Measurements from ENCODE around the gene CSNK1A1.
A peak's percentile ranks its signal among the peaks of the same experiment; 100 is the strongest.
"Not testable (repeated sequence)": the region's sequence is repeated elsewhere in the genome, so short reads cannot be mapped to it uniquely, and the experiment has no call there.

The CSNK1A1 gene

DNA sequence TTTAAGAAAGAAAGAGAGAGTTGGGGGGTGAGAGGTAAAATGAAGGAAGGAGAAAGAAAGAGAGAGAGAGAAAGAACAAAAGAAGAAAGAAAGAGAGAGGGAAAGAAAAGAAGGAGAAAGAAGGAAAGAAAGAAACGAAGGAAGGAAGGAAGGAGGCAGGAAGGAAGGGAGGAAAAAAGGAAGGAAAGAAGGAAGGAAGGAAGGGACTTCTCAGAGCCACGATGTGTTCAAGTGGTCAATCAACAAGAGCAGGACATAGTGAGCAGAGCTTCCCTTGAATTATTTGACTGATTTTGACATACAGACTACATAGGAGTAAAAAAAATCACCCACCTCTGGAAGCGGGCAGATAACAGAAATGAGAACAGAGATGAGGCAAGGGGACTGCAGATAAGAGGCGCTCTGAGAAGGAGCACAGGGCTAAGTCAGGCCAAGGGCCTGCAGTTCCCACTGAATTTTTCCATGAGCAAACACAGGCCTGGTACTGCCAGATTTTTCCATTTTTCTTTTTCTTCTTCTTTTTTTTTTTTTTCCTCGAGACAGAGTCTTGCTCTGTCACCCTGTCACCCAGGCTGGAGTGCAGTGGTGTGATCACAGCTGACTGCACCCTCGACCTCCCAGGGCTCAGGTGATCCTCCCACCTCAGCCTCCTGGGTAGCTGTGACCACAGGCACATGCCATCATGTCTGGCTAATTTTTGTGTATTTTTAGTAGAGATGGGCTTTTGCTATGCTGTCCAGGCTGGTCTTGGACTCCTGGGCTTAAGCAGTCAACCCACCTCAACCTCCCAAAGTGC lies 94.4 kb downstream of the CSNK1A1 start:
- no peak for DNase-seq (ENCODE audit: low spot score)

DNA sequence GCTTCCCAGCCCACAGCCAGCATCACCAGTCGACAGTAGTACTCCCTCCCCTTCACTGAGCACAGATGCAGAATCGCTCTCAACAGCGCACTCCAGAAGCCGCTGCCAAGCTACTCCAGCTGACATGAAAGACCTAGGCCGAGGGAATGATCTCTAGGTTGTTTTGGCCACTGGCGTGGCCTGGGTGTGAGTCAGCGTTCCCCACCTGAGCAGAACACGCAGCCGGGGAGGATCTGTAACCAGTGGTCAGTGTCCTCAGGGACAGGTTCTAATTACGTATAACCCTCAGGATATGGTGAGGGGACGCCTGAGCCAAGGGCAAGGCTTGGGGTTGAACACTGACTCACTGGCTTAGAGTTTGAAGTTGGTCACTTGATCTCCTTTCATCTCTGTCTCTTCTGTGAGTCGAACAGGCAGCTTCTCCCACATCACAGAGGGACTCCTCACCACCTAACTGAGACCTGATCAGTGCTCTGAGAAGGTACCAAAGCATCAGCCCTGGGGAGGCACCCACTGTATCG lies 95.3 kb downstream of the CSNK1A1 start:
- peak; percentile 11 for DNase-seq (ENCODE audit: low spot score)

GRCh38 chr5:149453618-149454415 lies 97.4 kb downstream of the CSNK1A1 start:
- DNase-seq (ENCODE audit: low spot score) = no peak

DNA sequence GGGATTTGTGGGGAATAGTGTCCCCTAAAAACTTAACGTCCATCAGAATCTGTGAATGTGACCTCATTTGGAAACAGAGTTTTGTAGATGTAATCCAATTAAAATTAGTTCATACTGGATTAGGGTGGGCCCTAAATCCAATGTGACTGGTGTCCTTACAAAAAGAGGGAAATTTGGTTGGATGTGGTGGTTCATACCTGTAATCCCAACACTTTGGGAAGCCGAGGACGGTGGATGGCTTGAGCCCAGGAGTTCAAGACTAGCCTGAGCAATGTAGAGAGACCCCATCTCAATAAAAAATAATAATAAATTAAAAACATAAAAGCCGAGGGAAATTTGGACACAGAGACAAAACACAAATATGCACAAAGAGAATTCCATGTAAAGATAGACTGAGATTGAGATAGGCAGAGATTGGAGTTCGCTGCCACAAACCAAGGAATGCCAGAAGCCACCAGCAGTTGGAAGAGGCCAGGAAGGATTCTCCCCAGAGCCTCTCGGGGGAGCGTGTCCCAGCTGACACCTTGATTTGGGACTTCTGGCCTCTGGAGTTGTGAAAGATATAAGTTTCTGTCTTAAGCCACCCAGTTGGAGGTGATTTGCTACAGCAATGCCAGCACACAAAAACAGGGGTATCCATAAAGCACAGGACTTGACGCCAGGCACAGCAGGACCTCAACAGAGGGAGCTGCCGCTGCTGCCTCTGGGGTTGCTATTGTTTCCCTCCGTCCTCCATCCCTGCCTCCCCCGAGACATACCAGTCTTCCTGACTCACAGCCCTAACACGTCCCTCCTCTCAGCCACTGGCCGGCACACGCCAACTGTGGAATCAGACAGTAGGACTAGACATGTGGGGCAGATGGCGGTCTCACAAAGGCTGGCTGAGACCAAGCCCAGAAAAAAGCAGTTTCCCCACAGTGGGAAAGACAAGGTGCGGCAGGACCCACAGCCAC lies 98.3 kb downstream of the CSNK1A1 start:
- no peak for DNase-seq (ENCODE audit: low spot score)

DNA sequence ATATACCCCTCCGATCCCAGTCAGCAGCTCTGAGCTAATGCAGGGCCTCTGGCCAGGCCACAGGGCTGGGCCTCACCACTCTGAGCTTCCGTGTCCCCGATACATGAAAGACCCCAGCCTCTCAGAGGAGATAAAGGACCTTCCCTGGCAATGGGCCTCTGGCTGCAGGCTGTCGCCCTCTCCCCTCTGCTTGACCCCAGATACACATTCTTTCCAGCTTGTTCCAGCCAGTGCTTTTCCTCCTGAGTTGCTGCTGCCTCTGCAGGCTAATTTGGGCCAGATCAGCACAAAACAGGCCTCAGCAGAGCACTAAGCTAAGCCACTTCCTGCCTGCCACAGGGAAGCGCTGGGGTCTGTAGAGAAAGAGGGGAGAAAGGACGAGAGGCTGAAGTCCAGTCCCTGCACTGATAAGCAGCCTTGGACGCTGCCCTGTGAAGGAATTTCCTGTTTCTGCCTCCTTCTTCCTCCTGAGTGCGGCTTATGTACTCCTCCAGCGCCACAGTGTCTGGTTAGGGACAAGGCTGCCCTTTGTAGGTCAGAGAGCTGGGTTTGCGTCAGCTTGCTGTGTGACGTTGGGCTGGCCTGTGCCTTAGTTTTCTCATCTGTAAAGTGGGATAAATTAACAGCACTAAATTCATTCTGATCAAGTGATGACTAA lies 99.1 kb downstream of the CSNK1A1 start:
- no peak for DNase-seq (ENCODE audit: low spot score)

DNA sequence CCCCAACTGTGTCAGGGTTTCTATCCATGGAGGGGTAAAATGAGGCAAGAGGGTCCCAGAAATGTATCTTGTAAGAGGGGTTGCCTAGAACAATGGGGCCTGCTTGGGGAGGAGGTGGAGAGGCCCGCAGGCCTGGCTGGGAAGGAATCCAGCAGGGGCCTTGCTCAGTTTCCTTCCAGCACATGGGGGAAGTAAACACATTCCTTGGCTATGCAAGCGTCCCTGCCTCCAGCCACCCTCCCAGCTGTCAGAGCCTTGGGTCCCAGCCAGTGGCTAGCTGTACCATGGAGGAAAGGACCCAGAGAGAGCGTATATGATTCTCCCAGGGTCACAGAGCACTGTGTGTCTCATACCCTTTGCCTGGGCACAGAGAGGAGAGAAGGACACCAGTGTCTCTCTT lies 101.0 kb downstream of the CSNK1A1 start:
- no peak for DNase-seq (ENCODE audit: low spot score)

DNA sequence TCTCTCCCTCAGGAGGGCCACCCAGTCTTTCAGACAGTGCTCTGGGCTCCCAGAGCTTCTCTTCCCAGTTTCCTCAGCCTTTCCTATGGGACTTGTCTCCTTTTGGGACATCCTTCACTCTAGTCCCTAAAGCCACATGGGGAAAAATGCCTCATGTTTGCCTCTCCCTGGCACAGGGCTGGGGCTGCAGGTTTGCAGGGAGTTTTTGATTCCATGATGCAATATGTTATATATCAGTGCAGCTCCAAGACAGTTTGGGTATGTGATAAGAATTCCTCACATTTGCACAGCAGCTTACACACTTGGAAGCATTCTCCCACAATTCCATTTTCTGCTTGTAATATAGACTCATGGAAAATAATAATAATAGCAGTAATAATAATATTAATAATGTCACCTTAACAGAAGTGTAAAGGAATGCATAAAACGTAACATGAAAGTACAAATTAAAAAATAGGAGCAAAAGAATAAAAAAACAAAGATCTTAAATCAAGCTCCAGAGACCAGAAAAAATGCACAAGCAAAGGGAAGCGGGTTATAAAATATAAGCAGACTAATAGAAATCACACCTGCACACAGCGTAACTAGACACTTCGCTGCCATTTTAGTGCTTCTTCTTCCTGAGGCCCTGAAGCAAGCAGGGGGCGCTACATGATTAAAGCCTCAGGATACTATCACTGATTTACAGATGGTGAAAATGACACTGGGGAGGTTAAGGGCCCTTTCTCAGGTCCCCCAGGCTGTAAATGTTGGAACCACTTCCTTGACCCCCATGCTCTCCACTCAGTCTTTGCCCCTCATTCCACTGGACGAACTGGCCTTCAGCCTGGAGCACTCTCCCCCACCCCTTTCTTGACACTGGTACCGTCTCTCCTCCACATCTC lies 102.2 kb downstream of the CSNK1A1 start:
- DNase-seq (ENCODE audit: low spot score) = no peak

DNA sequence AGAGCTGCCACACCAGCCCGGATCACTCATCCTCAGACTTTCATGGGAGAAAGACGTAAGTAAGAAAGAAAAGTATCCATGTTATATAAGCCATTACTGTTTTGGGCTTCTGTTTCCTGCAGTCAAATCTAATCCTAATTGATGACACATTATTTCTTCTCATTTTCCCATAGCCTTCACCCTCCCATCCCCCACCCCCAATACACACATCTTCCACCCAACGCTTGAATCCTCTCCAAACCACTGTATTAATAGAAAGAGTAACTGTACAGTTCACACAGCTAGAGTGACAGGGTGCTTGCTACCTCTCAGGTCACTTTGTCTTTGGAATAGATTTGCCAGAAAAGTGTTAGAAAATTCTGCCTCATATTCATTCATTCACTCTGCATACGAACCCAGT lies 102.8 kb downstream of the CSNK1A1 start:
- DNase-seq (ENCODE audit: low spot score) = no peak

DNA sequence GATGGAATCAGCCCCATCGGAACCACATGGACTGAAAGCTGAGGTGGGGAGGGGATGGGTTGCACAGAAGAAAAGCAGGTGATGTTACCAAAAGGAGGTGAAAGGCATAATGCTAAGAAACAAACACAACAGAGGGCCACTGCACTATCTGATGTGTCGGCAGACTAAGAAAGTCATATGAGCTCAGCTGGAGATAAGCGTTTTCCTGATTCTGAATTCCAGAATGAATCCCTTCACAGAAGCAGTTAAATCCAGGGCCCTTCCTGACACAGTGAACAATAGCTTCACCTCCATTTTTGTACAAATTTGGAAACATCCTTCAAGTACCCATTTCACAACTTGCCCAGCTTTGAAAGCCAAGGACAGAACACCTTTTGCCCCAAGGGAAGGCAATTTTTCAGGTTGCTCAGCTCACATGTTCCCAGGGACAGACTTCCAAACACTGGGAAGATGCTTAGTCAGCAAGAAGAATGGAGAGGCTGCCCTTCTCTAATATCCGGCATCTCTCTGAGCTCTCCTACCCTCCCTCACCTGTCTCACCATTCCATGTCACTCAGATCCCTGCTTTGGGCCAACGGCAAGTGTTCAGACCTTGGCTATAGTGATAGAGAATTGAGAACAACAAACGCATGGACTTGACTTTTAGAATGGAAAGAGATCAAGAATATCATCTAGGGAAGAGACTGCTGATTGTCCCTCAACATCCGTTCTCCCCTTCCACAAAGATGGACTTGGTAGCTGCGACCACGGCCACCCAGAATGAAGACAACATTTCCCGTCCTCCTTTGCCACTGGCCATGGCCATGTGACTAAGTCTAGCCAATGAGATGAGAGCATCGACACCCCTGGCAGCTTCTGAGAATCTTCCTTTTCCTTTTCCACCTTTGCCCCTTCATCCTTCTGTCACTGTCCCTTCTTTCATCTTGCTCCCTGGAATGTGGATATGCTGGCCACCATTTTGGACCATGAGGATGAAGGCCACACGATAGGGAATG lies 103.6 kb downstream of the CSNK1A1 start:
- no peak for DNase-seq (ENCODE audit: low spot score)

GRCh38 chr5:149446794-149447193 lies 104.4 kb downstream of the CSNK1A1 start:
- not testable (repeated sequence) for DNase-seq (ENCODE audit: low spot score)

- DNase-seq (ENCODE audit: low spot score) = no peak
These were observed 105.4 kb downstream of the CSNK1A1 start for GRCh38 chr5:149445739-149446369.

GRCh38 chr5:149445343-149445738 lies 105.9 kb downstream of the CSNK1A1 start:
- DNase-seq (ENCODE audit: low spot score) = no peak

DNA sequence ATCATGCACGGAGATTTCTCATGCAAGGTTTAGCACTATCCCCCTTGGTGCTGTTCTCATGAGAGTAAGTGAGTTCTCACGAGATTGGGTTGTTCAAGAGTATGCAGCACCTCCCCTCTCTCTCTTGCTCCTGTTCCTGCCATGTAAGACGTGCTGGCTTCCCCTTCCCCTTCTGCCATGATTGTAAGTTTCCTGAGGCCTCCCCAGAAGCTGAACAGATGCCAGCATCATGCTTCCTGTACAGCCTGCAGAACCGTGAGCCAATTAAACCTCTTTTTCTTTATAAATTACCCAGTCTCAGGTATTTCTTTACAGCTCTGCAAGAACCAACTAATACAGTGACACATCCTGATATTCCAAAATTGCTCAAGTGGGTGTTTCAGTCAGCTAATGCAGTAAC lies 106.8 kb downstream of the CSNK1A1 start:
- DNase-seq (ENCODE audit: low spot score) = not testable (repeated sequence)

- no peak for DNase-seq (ENCODE audit: low spot score)
These were observed 108.0 kb downstream of the CSNK1A1 start for GRCh38 chr5:149443210-149443609.

DNA sequence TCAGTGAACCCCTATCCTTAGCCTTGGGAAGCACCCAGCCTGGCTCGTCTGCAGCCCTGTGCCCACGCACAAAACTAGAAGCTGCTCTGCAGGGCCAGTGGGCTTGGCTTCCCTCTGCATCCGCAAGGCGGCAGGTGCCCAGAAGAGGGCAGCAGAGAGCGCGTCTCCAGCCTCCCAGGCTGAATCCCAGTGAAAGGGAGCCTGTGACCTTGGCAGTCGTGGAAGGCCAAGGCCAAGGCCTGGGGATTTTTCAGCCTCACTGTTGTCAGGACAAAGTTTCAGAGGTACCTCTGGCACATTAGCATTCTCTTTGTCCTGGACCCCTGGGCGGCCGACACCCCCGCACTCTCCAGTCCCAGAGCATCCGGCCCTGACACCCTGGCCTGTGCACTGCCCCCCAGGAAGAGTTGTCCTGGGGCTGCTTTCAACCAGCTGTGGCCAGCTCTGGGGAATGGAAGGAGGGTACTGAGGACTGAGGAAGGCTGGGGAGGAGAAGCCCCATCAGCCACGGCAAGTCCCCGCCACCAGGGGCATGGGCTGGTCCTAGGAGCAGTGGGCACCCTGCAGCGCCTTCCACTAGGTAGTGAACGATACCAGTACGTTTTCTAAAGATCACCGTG lies 108.6 kb downstream of the CSNK1A1 start:
- peak; percentile 84 for DNase-seq (ENCODE audit: low spot score)
